Stimulated activated CD4-positive, alpha-beta T cell treated with anti-CD3 and anti-CD28 coated beads, Interleukin-1b, Interleukin-23, amount 100 ng/mL, for 1 hour (primary cell): ENCODE measurements around the gene RNF25.
A peak's percentile ranks its signal among the peaks of the same experiment; 100 is the strongest.

Experiments used
- DNase-seq, 2 donors: peaks; one replicate each; pipeline ENCODE4 v3.0.0-alpha.2; 2020; ENCODE audit warnings: low read depth in 2 of 2

RNF25 gene

GRCh38 chr2:218679119-218679518 lies 7.3 kb upstream of the RNF25 start:
- DNase-seq: no peak

- DNase-seq: no peak
Observed at GRCh38 chr2:218671097-218671653, 627 bp downstream of the RNF25 start.

DNA sequence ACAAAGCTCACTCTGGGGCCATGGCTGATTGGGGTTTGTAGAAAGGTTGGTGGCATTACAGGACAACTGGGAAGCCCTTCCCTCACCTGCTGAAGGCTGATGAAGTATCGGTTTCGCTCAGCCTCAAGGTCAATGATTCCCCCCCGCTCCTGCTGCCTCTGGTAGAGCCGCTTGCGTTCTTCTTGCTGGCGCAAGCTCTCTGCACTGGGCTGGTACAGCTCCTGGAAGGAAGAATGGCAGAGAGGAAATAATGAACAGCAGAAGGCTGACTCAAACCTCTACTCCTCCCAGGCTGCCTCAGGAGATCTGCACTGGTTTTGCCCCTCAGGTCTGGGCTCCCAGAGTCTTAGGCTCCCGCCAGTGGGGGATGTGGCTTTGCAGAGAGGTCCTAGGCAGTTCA lies 7.1 kb downstream of the RNF25 start:
- no peak for DNase-seq

DNA sequence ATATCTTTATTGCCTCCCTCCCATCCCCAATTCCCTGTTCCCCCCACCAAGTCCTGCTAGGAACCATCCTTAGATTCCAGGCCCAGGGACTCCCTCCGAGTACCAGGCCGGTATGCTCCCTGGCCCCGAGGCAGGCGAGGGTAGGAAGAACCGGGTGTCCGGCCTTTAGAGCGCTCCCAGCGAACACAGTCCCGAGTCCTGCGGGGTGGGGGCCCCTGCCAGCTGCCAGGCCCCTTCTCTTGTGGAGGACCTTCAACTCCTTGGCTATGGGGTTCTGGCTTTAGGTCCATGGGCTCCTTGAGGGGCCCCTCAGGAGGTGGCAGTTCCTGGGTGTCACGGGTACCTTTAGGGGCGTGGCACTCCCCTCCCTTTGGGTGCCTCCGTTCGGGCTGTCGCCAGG lies 7.9 kb downstream of the RNF25 start:
- no peak for DNase-seq

- DNase-seq: no peak
Observed at GRCh38 chr2:218662827-218663226, 9.0 kb downstream of the RNF25 start.

- DNase-seq: no peak
Observed at GRCh38 chr2:218662377-218662776, 9.4 kb downstream of the RNF25 start.

DNA sequence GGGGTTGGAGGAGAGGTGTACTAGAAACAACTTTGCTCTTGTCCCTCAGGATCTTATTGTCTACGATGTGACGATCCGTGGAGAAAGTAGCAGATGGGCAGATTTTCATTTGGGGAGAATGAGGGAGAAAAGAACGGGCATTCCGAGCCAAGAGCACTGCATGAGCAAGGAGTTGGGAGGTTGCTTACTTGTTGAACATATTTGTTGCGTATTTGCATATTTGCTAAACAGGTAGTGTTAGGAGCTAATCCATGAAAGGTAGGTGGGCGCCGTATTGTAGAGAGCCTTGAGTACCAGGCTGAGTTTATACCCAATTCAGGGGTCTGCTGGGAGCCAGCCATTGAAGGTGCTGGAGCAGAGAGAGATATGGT lies 11.8 kb downstream of the RNF25 start:
- no peak for DNase-seq

DNA sequence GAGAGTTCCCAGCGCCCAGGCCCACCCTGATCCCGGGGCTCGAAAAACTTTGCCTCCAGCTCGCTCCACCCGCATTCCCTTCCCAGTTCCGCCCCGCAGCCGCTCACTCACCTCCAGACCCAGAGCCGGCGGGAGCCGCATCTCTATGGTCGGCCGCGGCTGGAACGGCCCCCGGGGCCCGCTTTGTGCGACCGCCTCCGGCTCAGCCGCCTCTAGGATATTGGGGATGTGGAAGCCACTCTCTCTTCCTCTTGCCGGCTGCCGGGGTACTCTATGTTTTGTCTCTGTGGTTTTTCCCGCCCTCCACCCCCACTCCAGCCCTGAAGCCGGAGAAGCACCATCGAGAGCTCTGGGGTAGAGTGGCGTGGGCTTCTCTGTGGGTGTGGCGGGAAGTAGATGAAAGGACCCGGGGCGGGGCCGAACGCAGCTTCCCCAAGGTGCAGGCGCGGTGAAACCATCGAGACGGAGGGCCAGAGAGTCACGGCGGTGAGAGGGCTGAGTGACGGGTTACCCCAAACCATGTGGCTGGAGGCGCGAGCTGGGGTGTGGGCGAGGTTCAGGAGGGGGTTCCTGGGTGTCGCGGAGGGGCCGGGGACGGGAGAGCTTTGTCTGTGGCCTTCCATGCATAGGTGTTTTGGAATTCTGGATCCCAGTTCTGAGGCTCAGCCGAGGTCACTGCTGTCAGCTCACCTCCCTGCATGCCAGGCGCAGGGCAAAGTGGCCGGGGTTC lies 12.4 kb downstream of the RNF25 start, which contains the start of the genes BCS1L and ZNF142:
TSS of gene BCS1L (plus strand) at position 426 of the 730 bp plus-strand sequence. CDS start 1,305 bp downstream, outside the sequence.
TSS of gene ZNF142 (minus strand) at position 366 of the 730 bp plus-strand sequence. CDS start 3,194 bp downstream, outside the sequence.
- peak; percentile 71 to 87 for DNase-seq

- DNase-seq: no peak
Observed at GRCh38 chr2:218658671-218659257, 13.0 kb downstream of the RNF25 start.

- no peak for DNase-seq
Observed at GRCh38 chr2:218655751-218656150, 16.1 kb downstream of the RNF25 start.

- DNase-seq: no peak
Observed at GRCh38 chr2:218648787-218649100, 23.1 kb downstream of the RNF25 start.

DNA sequence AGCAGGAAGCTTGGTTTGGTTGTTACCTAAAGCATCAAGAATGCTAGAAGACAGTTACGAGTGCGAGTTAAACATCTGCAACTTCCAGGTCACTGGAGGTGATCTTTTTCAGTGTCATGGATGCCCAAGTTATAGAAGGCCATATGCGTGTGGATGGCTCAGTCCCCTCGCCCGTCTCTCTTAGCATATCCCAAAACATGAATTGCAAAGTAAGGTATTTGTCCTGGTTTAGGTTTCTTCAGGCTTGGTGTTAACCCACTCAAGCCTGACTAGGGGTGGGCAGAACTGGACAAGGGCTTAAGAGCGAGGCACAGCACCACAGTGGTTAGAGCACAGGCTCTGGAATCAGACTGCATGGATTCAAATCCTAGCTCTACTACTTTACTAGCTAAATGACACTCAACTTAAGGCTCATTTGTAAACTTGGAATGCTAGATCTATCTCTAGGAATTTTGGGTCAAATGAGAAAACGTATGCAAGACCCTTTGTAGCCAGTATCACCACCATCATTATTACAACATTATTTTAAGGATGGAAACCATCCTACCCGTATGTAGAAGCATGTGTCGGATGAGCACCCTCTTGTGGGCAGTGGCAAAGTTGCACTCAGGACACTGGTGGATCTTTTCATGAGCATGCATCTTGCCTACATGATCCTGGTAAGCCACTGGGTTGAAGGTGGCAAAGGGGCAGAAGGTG lies 23.6 kb downstream of the RNF25 start:
- no peak for DNase-seq

- no peak for DNase-seq
Observed at GRCh38 chr2:218645126-218645525, 26.7 kb downstream of the RNF25 start.

DNA sequence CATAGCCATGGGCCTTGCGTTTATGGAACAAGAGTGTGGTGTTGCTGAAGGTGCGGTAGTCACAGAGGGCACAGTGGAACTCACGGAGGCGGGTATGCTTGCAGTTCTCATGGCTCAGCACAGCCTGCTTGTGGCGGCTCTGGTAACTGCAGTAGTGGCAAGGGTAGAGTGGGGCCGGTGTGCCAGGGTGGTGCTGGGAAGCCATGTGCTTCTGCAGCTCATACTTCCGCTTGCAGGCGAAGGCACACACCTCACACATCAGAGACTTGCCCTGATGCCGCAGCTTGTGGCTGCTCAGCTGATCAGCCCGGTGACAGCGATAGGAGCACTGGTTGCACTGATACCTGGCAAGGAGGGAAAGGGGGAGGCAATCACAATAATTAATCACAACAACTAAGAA lies 27.1 kb downstream of the RNF25 start:
- no peak for DNase-seq

GRCh38 chr2:218643751-218644310 lies 28.0 kb downstream of the RNF25 start:
- no peak for DNase-seq

- no peak for DNase-seq
Observed at GRCh38 chr2:218642786-218643185, 29.0 kb downstream of the RNF25 start.

DNA sequence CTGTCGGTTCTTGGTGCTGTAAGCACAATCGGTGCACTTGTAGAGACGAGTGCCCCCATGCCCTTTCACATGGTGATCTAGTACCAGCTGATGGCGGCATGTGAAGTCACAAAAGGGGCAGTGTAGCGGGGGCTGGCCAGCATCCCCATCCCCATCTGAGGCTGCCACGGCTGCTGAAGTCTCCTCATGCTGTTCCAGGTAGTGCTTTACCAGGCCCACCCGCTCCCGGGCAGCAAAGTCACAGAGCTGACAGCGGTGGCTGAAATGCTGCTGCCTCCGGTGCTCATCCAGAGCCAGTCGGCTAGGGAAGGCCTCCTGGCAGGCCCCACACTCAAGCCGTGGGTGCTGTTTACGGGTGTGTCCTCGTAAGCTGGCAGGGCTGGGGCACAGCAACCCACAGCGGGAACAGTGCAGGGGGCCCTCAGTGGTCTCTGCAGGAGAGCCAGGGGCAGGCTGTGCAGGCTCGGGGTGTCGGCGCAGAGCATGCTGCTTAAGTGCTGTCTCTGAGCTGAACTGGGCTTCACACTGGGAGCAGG lies 29.6 kb downstream of the RNF25 start:
- DNase-seq: no peak

- DNase-seq: no peak
Observed at GRCh38 chr2:218638372-218638771, 33.4 kb downstream of the RNF25 start.

- no peak for DNase-seq
Observed at GRCh38 chr2:218635719-218636118, 36.1 kb downstream of the RNF25 start.

- no peak for DNase-seq
Observed at GRCh38 chr2:218631837-218632236, 40.0 kb downstream of the RNF25 start.

DNA sequence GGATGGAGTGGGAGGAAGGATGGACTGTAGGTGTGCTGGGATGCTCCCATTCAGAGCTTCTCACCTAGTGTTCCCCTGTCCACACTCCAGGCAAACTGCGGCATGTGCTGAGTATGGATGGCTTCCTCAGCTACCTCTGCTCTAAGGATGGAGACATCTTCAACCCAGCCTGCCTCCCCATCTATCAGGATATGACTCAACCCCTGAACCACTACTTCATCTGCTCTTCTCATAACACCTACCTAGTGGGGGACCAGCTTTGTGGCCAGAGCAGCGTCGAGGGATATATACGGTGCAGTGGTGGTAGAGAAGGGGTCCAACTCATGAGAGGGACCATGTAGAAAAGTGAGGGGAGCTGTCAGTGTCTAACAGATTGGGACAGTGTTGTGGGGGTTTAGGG lies 43.9 kb downstream of the RNF25 start:
- DNase-seq: no peak

GRCh38 chr2:218626369-218626768 lies 45.4 kb downstream of the RNF25 start:
- no peak for DNase-seq
